ENCODE measurements around the gene ENKUR. TPM values are rescaled to one million over a fixed set of nuclear protein-coding genes. Genes with fewer than 3 reads are reported as not detected.
"Not testable (repeated sequence)": the region's sequence is repeated elsewhere in the genome, so short reads cannot be mapped to it uniquely, and the experiment has no call there.

ENKUR gene
- total RNA-seq, 1 experiment from 2014 or later = not detected

GRCh38 chr10:24963521-24964041 is 52.4 kb downstream of the ENKUR start:
- DNase-seq = no peak
- Histone ChIP-seq H3K9me3 (no peaks in the 10 kb centered on the region), H3K27me3 (no peaks in the 10 kb centered on the region), H3K36me3 (no peaks in the 10 kb centered on the region), H3K4me3 (no peak overlapping the region)

GRCh38 chr10:24962995-24963394 is 53.0 kb downstream of the ENKUR start:
- no peak overlapping the region for H3K4me3 ChIP-seq
- H3K36me3 ChIP-seq = no peaks in the 10 kb centered on the region
- DNase-seq = no peak
- H3K27me3 ChIP-seq = no peaks in the 10 kb centered on the region
- H3K9me3 ChIP-seq = no peaks in the 10 kb centered on the region

DNA sequence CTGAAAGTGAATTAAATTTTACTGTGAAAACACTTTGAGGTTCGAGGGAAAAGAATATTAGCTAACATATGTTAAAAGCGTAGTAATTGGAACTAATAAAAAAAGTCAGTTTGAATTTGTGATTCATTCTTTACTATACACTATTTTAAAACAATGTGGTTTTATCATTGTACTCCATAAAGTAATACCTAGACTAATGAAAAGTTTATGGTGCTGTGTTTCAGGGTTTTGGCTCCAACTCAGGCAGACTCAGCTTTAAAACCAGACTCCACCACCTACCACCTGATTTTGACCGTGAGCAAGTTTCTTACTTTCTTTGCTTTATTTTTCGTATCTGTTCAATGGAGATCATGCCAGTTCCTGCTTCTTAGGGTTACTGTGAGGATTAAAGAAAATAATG is 54.4 kb downstream of the ENKUR start:
- H3K9me3 ChIP-seq = no peaks in the 10 kb centered on the region
- DNase-seq = no peak
- no peaks in the 10 kb centered on the region for H3K27me3 ChIP-seq
- H3K36me3 ChIP-seq = no peaks in the 10 kb centered on the region
- no peak overlapping the region for H3K4me3 ChIP-seq

GRCh38 chr10:24959382-24959730 is 56.6 kb downstream of the ENKUR start:
- Histone ChIP-seq H3K4me3 (no peak overlapping the region), H3K27me3 (no peaks in the 10 kb centered on the region), H3K9me3 (no peaks in the 10 kb centered on the region), H3K36me3 (no peaks in the 10 kb centered on the region)
- DNase-seq = no peak

- H3K36me3 ChIP-seq = no peaks in the 10 kb centered on the region
- H3K4me3 ChIP-seq = no peak overlapping the region
- no peaks in the 10 kb centered on the region for H3K27me3 ChIP-seq
- DNase-seq = peak; percentile 20
- H3K9me3 ChIP-seq = no peaks in the 10 kb centered on the region
Observed at GRCh38 chr10:24958721-24959381, 57.1 kb downstream of the ENKUR start.

- no peak for DNase-seq
- no peak overlapping the region for H3K4me3 ChIP-seq
- H3K36me3 ChIP-seq = no peaks in the 10 kb centered on the region
- H3K9me3 ChIP-seq = no peaks in the 10 kb centered on the region
- H3K27me3 ChIP-seq = no peaks in the 10 kb centered on the region
Observed at GRCh38 chr10:24958091-24958720, 57.8 kb downstream of the ENKUR start.

DNA sequence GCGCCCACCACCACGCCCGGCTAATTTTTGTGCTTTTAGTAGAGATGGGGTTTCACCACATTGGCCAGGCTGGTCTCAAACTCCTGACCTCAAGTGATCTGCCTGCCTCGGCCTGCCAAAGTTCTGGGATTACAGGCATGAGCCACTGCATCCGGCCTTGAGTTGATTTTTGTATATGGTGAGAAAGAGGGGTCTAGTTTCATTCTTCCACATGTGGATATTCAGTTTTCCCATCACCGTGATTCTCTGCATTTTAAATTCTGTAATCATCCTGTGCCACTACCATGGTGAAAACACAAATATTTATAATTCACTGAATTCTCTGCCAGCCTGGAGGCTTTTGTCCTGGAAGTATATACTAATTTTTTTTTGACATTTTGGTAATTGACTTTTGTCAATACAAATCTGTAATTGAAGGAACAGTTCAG is 58.3 kb downstream of the ENKUR start:
- H3K36me3 ChIP-seq, H3K9me3 ChIP-seq, H3K4me3 ChIP-seq, H3K27me3 ChIP-seq: not testable (repeated sequence)
- DNase-seq = peak; percentile 75

DNA sequence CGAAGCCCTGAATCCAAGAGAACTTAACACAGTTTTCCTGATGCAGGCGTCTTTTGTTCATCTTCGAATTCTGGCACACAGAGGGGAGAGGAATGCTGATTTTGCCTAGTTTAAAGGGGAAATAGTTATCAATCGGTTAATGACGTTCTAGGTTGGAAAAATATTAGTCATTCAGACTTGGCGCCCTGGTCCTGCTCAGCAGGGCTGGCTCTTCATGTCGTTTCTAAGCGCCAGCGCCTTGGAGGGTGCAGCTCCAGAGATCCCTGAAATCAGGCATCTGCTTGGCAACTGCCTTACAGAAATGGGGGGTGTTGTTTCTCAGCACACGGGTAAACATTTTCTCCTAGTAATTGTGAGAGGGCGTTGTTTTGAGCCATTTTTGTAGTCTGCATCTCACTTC is 62.3 kb downstream of the ENKUR start:
- no peaks in the 10 kb centered on the region for H3K36me3 ChIP-seq
- H3K27me3 ChIP-seq = no peaks in the 10 kb centered on the region
- no peak for DNase-seq
- H3K9me3 ChIP-seq = no peaks in the 10 kb centered on the region
- H3K4me3 ChIP-seq = no peak overlapping the region

DNA sequence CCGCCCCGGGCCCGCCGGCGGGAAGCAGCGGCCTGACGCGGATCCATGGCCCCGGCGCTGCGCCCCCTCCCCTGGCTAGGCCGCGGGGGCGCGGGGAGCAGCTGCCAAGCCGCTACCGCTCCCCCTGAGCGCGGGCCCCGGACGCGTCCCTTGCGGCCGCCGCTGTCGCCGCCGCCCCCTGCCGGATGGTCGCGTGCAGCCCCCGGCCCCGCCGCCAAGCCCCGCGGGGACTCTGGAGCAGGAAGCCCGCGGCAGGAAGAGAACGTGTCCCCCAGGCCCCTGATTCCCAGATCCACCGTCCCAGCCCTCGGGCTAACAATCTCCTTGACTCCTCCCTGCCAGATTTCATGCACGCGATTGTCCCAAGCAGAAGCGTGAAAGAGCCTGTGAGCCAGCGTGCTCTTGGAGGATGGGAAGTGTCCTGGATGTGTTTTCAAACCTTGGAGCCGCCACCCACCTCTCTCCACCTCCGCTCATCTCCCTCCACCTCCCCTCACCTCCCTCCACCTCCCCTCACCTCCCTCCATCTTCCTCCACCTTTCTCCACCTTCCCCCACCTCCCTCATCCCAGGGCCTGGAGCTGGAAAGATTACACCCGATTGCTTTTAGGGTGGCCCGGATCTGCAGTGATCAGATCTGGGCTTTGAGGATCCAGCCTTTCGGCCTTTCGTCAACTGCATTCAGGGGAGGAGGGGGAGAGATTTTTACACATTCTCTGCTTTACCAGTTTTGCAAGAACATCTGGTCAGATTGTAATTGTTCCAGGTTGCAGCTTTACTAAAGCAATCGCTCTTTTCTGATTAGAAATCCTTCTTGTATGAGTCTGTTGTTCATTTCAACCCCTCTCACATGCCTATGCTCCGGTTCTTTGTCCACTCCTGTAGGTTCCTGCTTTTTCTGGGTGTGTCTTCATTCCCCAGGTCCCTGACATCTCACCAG is 63.0 kb downstream of the ENKUR start:
- H3K4me3 ChIP-seq = 0 out of 2 replicates have a peak overlapping the region, but pooled peaks have one; percentile 19
- no peaks in the 10 kb centered on the region for H3K36me3 ChIP-seq
- no peaks in the 10 kb centered on the region for H3K9me3 ChIP-seq
- peak; percentile 41 for DNase-seq
- no peaks in the 10 kb centered on the region for H3K27me3 ChIP-seq

- no peak for DNase-seq
- H3K36me3 ChIP-seq = no peaks in the 10 kb centered on the region
Observed at GRCh38 chr10:24952143-24952706, 63.7 kb downstream of the ENKUR start, which contains the start of gene PRTFDC1. PRTFDC1 (minus strand) TSS chr10:24952606; CDS start chr10:24952575, 31 bp downstream.

GRCh38 chr10:24951201-24952142 is 64.5 kb downstream of the ENKUR start:
- no peak for DNase-seq
- no peaks in the 10 kb centered on the region for H3K27me3 ChIP-seq
- no peak overlapping the region for H3K4me3 ChIP-seq
- no peaks in the 10 kb centered on the region for H3K36me3 ChIP-seq
- no peaks in the 10 kb centered on the region for H3K9me3 ChIP-seq

More at GRCh38 chr10:24952143-24952706, 63.7 kb downstream of the ENKUR start, which contains the start of gene PRTFDC1:
- H3K9me3 ChIP-seq = no peaks in the 10 kb centered on the region
- H3K4me3 ChIP-seq = 0 out of 2 replicates have a peak within 1 kb of the TSS, but pooled peaks have one; percentile 19
- H3K27me3 ChIP-seq = no peaks in the 10 kb centered on the region

GRCh38 chr10:24950439-24950838 is 65.5 kb downstream of the ENKUR start:
- Histone ChIP-seq H3K9me3 (no peaks in the 10 kb centered on the region), H3K4me3 (no peak overlapping the region), H3K36me3 (no peaks in the 10 kb centered on the region), H3K27me3 (no peaks in the 10 kb centered on the region)
- DNase-seq = no peak

GRCh38 chr10:24949616-24950015 is 66.3 kb downstream of the ENKUR start:
- Histone ChIP-seq H3K9me3 (no peaks in the 10 kb centered on the region), H3K27me3 (no peaks in the 10 kb centered on the region), H3K36me3 (no peaks in the 10 kb centered on the region), H3K4me3 (no peak overlapping the region)
- DNase-seq = no peak

- H3K4me3 ChIP-seq = no peak overlapping the region
- DNase-seq = no peak
Observed at GRCh38 chr10:24947304-24948097, 68.5 kb downstream of the ENKUR start.

More at GRCh38 chr10:24947304-24948097, 68.5 kb downstream of the ENKUR start:
- H3K36me3 ChIP-seq = no peaks in the 10 kb centered on the region
- H3K27me3 ChIP-seq = no peaks in the 10 kb centered on the region
- no peaks in the 10 kb centered on the region for H3K9me3 ChIP-seq

Measured in MG63 (cell line).